Prostate gland (tissue), 2 donors: ENCODE data around the gene ELMO1. TPM values are rescaled to one million over a fixed set of nuclear protein-coding genes. Genes with fewer than 3 reads are reported as not detected.

Experiments
- DNase-seq: peaks from one replicate; pipeline ENCODE4 v3.0.0-alpha.2; 2019; ENCODE audit warnings: low spot score
- H3K27ac ChIP-seq, 2 donors: fragments of 200-600 bp; sonication (generic); 2 replicates each; pipeline ENCODE4 v1.5.1; 2017 to 2019
- H3K27me3 ChIP-seq: fragments of 200-600 bp; sonication (generic); replicated peaks from 2 replicates; pipeline ENCODE4 v1.5.1; 2019; ENCODE audit not compliant: insufficient read depth
- H3K36me3 ChIP-seq, 2 donors: fragments of 200-600 bp; sonication (generic); 1 replicate in 1 of 2; 2 replicates in 1 of 2; pipeline versions ENCODE4 v1.5.1 to v1.8.1; 2017 to 2019
- H3K4me1 ChIP-seq: fragments of 200-600 bp; sonication (generic); replicated peaks from 2 replicates; pipeline ENCODE4 v1.5.1; 2019
- H3K4me3 ChIP-seq, 2 donors: fragments of 200-600 bp; sonication (generic); 2 replicates each; pipeline ENCODE4 v1.5.1; 2017 to 2019
- H3K9me3 ChIP-seq: fragments of 200-600 bp; sonication (generic); 2 replicates; pipeline ENCODE4 v1.5.1; 2017
- CTCF ChIP-seq, 4 experiments: fragments of 200-600 bp in 2 of 4; fragments of 450-650 bp in 2 of 4; sonication (generic) in 2 of 4; IDR thresholded peaks; 1 replicate in 3 of 4; 2 replicates in 1 of 4; pipeline ENCODE4 v1.5.1; 2016 to 2019; ENCODE audit warnings: antibody characterized with exemption in 4 of 4, mild to moderate bottlenecking in 2 of 4, moderate library complexity in 2 of 4
- POLR2A ChIP-seq: fragments of 450-650 bp; IDR thresholded peaks from one replicate; pipeline ENCODE4 v1.6.1; 2016; ENCODE audit warnings: antibody characterized with exemption, mild to moderate bottlenecking
- POLR2AphosphoS5 ChIP-seq: sonication (generic); formaldehyde crosslinking; IDR thresholded peaks from one replicate; pipeline ENCODE4 v1.6.1; 2017; ENCODE audit warnings: antibody characterized with exemption
- WGBS: methylation state at CpG from one replicate; pipeline ENCODE4 v1.1.5; 2018; 5-methylcytosine and 5-hydroxymethylcytosine counted together
- intact Hi-C: fragments of 100-400 bp; cut with DNase I; formaldehyde crosslinking; loops from one replicate; pipeline ENCODE4 v1.14.2; 2022
- total RNA-seq, 2 donors: library from RNA; depleted of rRNA; stranded (reverse); fragments of >200 nt; gene quantifications; one replicate each; pipeline ENCODE4 v1.1.0, GENCODE V29; 2016

Gene ELMO1
- total RNA-seq, 2 donors from 2014 or later, result 6.7 to 19.3 TPM

- DNase-seq, result no peak
- no peak overlapping the region for H3K4me3 ChIP-seq
- no peak for TF ChIP-seq POLR2A
- TF ChIP-seq CTCF (IDR thresholded peaks at IDR 0.05), result no peak
- no peak for TF ChIP-seq POLR2AphosphoS5
- H3K27me3 ChIP-seq, result no peaks in the 10 kb centered on the region
- no peak overlapping the region for H3K27ac ChIP-seq
- WGBS, result 96% methylated on average over 1 of the region's 1 CpG
- intact Hi-C loops, result no loop called here
- no peaks in the 10 kb centered on the region for H3K9me3 ChIP-seq
- no peaks in the 10 kb centered on the region for H3K4me1 ChIP-seq
- H3K36me3 ChIP-seq, result no peaks in the 10 kb centered on the region
Measured at GRCh38 chr7:36931892-36932291, 516.8 kb downstream of the ELMO1 start.

GRCh38 chr7:36929791-36930190, 518.9 kb downstream of the ELMO1 start:
- Histone ChIP-seq H3K36me3 (no peaks in the 10 kb centered on the region), H3K9me3 (no peaks in the 10 kb centered on the region), H3K27ac (no peak overlapping the region), H3K4me3 (no peak overlapping the region), H3K27me3 (no peaks in the 10 kb centered on the region), H3K4me1 (no peaks in the 10 kb centered on the region)
- TF ChIP-seq POLR2AphosphoS5 (no peak), CTCF (IDR thresholded peaks at IDR 0.05) (no peak), POLR2A (no peak)
- intact Hi-C loops, result no loop called here
- DNase-seq, result no peak
- WGBS, result 99% methylated on average over 4 of the region's 4 CpGs

- no peak overlapping the region for H3K27ac ChIP-seq
- no peaks in the 10 kb centered on the region for H3K27me3 ChIP-seq
- intact Hi-C loops, result no loop called here
- H3K4me1 ChIP-seq, result no peaks in the 10 kb centered on the region
- TF ChIP-seq POLR2A (no peak), POLR2AphosphoS5 (no peak), CTCF (IDR thresholded peaks at IDR 0.05) (no peak)
- H3K9me3 ChIP-seq, result no peaks in the 10 kb centered on the region
- DNase-seq, result no peak
- 81% methylated on average over 2 of the region's 2 CpGs for WGBS
- no peaks in the 10 kb centered on the region for H3K36me3 ChIP-seq
- H3K4me3 ChIP-seq, result no peak overlapping the region
Measured at GRCh38 chr7:36928718-36929117, 519.9 kb downstream of the ELMO1 start.

GRCh38 chr7:36928311-36928710, 520.4 kb downstream of the ELMO1 start:
- Histone ChIP-seq H3K4me3 (no peak overlapping the region), H3K27me3 (no peaks in the 10 kb centered on the region), H3K9me3 (no peaks in the 10 kb centered on the region), H3K4me1 (no peaks in the 10 kb centered on the region), H3K36me3 (no peaks in the 10 kb centered on the region), H3K27ac (no peak overlapping the region)
- DNase-seq, result no peak
- intact Hi-C loops, result no loop called here
- no peak for TF ChIP-seq POLR2A
- no peak for TF ChIP-seq CTCF (IDR thresholded peaks at IDR 0.05)
- no peak for TF ChIP-seq POLR2AphosphoS5
- WGBS, result 93% methylated on average over 5 of the region's 5 CpGs

GRCh38 chr7:36925691-36926090, 523.0 kb downstream of the ELMO1 start:
- intact Hi-C loops, result no loop called here
- H3K9me3 ChIP-seq, result no peaks in the 10 kb centered on the region
- no peaks in the 10 kb centered on the region for H3K36me3 ChIP-seq
- WGBS, result 47% methylated on average over 3 of the region's 3 CpGs
- DNase-seq, result no peak
- no peaks in the 10 kb centered on the region for H3K27me3 ChIP-seq
- H3K4me1 ChIP-seq, result no peaks in the 10 kb centered on the region
- H3K27ac ChIP-seq, result no peak overlapping the region
- H3K4me3 ChIP-seq, result no peak overlapping the region
- TF ChIP-seq POLR2AphosphoS5, result no peak
- TF ChIP-seq POLR2A, result no peak
